HG03457 (cell line): ENCODE measurements around the gene JPH3.

ENCODE experiments used
- ATAC-seq: cut with Tn5 transposase; IDR thresholded peaks from one replicate; pipeline ENCODE4 v1.9.1; 2021; ENCODE audit warnings: moderate number of reproducible peaks; ENCODE audit not compliant: unreplicated experiment

The JPH3 gene

DNA sequence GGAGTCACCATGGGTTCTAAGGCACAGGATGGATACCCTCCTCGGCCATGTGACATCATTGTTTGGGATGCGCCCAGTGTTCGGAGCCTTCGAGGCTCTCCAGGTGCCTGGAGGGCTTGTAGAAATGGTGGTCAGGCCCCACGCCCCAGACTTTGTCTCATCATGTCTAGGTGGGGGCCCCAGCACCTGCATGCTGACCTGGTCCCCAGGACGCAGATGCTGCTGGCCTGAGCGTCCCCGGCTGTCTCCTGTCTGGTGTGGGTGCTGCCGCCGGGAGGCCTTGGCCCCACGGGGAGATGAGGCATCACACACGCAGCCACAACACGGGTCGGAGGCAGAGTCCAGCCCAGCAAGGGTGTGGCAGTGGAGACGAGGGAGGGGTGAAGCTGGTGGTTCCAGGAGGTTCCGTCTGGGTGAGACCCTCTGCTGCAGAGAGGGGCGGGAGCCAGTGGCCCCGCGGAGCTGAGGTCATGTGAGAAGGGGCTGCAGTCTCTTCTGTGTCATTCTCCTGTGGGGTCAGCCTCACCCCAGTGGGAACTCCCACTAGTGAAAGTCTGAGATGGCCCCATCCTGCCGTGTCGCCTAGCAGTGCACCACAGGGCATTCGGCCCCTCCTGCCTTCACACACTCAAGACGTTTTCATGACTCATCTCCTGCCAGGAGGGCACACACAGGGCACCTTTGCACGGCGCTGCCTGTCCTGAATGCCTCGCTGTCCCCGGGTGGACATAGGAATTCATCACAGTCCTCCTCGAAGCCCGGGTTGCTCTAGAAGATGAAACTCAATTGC, 46.6 kb downstream of the JPH3 start:
- no peak for ATAC-seq

DNA sequence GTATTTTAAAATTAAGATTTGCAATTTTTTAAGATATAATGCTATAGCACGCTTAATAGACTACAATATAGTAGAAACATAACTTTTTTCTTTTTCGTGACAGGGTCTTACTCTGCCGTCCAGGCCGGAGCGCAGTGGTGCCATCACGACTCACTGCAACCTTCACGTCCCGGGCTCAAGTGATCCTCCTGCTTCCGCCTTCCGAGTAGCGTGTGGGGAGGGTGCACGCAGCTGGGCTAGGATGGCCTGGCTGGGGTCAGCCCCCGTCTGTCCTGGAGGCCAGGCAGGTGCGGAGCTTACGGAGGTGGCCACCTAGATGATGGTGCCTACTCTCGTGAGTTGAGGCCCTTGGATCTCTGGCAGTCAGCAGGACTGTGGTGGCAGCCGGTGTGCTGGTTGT, 50.1 kb downstream of the JPH3 start:
- no peak for ATAC-seq

GRCh38 chr16:87652799-87653198, 50.5 kb downstream of the JPH3 start:
- no peak for ATAC-seq

GRCh38 chr16:87653234-87653633, 50.9 kb downstream of the JPH3 start:
- ATAC-seq, result no peak

DNA sequence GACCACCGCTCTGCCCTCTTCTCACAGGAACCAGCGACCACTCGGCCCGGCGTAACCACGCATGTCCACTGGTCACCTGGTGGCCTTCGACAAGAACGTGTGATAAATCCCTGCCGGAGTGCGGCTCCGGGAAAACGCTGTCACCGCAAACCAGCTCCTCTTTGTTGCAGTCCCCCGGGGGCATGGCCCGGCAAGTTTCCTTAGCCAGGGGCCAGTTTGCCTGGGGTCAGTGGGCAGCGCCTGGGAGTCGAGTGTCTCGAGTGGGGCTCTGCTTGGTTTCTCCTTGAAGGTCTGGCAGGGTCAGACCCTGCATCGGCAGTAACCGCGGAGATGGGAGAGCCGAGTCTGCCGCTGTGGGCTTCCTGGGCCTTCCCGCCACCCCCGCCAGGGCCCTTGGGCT, 52.5 kb downstream of the JPH3 start:
- ATAC-seq, result no peak

DNA sequence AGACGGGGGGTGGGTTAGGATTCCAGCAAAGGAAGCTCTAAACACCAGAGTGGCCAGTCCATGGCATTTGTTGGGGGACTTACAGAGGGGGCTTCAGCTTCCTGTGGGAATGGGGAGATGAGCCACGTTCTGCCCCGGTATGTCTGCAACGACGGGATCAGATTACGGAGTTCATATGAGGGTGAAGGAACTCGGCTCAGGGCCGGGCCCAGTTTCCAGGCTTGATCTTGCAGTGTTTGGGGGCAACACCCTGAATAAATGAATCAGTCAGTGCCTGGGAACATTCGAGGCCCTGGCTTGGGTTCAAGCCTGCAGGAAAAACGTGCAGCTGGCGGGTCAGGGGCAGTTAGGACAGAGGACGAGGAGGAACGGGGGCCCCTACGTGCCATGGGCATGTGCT, 54.0 kb downstream of the JPH3 start:
- no peak for ATAC-seq

GRCh38 chr16:87657621-87658192, 55.4 kb downstream of the JPH3 start:
- ATAC-seq, result no peak

- ATAC-seq, result no peak
Observed at GRCh38 chr16:87658564-87659225, 56.4 kb downstream of the JPH3 start.

GRCh38 chr16:87661561-87661960, 59.3 kb downstream of the JPH3 start:
- ATAC-seq, result no peak

GRCh38 chr16:87662254-87663204, 60.2 kb downstream of the JPH3 start:
- no peak for ATAC-seq

DNA sequence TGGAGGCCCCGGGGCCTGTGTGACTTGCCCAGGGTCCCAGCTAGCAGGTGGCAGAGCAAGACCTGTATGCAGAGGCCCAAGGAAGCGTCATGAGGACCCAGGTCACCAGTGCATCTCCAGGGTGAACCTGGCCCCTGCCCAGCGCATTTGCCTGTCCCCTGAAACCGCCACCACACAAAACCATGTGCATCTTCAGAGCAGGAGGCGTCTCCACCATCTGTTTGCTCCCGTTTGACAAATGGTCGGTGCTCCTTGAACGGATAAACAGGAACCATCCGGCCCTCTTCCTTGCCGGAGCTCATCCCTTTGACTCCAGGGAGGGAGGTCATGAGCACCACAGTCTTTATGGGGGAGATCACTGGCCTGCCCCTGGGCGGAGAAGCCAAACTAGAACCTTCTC, 62.5 kb downstream of the JPH3 start:
- no peak for ATAC-seq

- ATAC-seq, result no peak
Observed at GRCh38 chr16:87665193-87665592, 62.9 kb downstream of the JPH3 start.

GRCh38 chr16:87666919-87667318, 64.6 kb downstream of the JPH3 start:
- no peak for ATAC-seq

GRCh38 chr16:87667443-87667842, 65.1 kb downstream of the JPH3 start:
- ATAC-seq, result no peak

GRCh38 chr16:87667946-87668345, 65.6 kb downstream of the JPH3 start:
- ATAC-seq, result no peak

- no peak for ATAC-seq
Observed at GRCh38 chr16:87669672-87670071, 67.4 kb downstream of the JPH3 start.

DNA sequence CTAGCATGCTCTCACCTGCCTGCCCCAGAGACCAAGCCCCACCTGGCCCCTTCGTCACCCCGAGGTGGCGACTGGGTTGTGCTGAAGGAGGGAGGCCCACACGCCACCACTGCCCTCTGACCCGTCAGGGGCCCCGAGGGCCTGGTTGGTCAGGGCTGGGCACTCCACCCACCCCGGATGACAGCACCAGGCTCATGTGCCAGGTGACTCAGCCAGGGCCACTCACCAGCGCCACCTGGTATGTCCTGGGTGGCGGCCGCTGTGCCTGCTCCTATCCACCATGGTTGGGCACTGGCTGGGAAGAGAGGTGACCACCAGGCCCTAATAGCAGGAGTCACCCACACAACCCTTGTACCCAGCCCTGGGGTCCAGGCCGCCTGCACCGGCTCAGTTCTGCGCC, 68.9 kb downstream of the JPH3 start:
- ATAC-seq, result no peak

DNA sequence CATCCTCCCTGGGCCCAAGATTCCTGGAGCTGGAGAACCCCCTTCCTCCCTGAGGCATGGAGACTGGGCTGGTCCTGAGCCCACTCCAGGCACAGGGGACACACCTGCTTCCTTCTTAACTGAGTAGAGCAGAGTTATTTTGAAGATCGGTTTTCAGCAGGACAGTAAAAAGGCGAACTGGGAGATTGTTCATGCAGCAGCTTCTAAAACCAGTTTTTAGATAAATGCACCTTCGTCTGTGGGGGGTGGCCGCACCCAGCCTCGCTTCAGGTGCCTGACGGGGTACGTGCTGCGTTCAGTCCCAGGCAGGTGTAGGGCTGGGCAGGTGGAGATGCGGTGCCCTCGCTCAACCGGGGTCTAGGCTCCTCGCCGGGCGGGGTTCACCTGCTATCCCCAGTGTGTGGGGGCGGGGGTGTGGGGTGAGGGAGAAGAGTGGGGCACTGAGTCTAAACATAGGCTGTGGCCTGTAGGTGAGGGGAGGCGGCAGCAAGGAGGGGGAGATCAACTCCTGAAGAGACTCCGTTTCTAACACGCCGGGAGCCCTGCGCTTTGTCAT, 69.5 kb downstream of the JPH3 start:
- ATAC-seq, result no peak

GRCh38 chr16:87674419-87674818, 72.1 kb downstream of the JPH3 start:
- no peak for ATAC-seq

DNA sequence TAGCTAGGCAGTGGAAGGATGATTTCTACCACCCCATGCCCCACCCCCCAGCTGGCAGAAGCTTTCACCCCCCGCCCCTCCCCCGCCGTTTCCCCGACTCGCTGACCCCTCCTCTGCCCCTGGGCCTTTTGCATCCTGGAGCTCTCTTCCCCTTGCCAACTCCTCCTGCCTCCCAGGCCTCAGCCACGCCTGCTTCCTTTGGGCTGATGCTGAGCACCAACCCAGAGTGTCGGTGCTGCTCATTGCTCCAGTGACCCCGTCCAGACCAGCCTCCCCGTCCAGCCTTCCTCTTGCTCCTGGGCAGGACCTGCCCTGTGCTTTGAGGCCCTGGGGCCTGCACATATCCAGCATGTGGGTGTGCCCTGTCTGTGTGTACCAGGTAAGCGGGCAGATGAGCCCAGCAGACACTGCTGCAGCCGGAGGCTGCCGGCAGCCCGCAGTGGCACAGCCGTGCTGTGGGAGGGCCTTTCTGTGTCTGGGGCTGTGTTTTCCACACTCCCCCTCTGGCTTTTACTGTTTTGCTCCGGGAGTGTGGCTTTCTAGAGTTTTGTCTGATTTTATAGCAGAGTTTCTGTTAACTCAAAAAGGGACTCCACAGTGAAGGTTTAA, 72.9 kb downstream of the JPH3 start:
- ATAC-seq, result no peak
